Measurements from ENCODE around the gene PARP12.
A peak's percentile ranks its signal among the peaks of the same experiment; 100 is the strongest.

PARP12 gene

DNA sequence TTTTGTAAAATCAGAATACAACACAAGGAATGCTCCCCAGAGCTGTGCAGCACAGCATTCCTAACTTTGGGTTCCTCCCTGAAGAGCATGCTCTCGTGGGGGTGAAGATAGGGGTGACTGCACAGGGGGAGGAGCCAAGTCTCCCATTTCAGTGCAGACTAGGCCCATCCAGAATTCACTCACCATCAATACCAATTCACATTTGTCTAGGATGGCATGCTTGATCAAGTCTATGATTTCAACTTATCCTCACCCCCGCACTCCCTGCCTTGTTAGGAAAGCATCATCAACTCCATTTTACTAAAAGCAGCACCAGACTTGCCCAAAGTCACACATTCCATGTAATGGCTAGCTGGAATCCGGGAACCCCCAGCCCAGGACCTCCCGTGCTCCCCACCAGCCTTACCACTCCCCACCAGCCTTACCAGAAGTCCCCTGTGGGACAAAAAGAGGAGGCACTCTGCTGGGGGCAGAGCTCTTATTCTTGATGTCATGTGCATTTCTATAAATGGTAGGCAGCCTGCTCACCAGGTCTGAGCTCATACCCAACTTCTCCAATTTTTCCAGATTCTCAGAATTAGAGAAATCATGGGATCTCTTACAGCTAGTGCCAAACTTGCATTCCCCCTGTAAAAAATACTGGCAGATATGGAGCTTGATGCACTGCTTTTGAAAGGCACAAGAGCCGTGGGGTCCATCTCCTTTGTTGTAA is 6.2 kb downstream of the PARP12 start:
- no peak overlapping the region for H3K4me3 ChIP-seq
- H4K20me1 ChIP-seq: peaks cover 6 to 84% (median 34%) of the 10 kb centered on the region in 11 experiments; a peak in 17 of 22 replicates
- peaks cover 35 to 67% (median 57%) of the 10 kb centered on the region in 11 experiments for H3K36me3 ChIP-seq
- peaks cover 21 to 85% (median 36%) of the 10 kb centered on the region in 10 experiments for H3K4me1 ChIP-seq
- H3K9ac ChIP-seq: peak overlapping the region in 2 of 11 experiments; percentile 27 to 30; a peak in 1 of 22 replicates
- peak overlapping the region in 3 of 11 experiments; percentile 44 to 63 (median 55); a peak in 4 of 22 replicates for H3K27ac ChIP-seq
- H3K9me3 ChIP-seq (replicated peaks in 1 of 11): no peaks in the 10 kb centered on the region
- no peaks in the 10 kb centered on the region for H3K27me3 ChIP-seq
- peak overlapping the region in 3 of 11 experiments; percentile 28 to 94 (median 93); a peak in 6 of 22 replicates for H3K4me2 ChIP-seq
- TF ChIP-seq Cebpa-rat (IDR thresholded peaks at IDR 0.05): no peak

DNA sequence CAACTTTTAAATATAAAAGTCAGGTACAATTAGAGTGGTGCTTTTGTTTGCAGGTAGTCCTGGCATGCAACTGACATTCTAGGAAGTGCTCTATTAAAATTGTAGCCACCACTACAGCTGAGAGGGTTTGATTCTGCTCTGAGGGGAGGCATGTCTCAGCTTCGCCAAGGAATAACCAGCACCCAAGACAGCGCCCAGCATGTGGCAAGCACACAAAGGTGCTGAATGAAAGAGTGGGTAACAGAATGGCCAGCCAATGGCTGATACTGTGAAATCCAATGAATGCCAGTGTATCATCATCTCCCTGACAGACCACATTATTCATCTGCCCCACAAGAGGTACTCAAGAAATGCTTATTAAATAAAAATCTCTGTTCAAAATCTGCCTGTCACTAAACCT is 6.9 kb downstream of the PARP12 start:
- H3K4me1 ChIP-seq: peaks cover 13 to 82% (median 29%) of the 10 kb centered on the region in 10 experiments
- H4K20me1 ChIP-seq: peaks cover 4 to 80% (median 36%) of the 10 kb centered on the region in 11 experiments; a peak in 17 of 22 replicates
- no peak overlapping the region for H3K9ac ChIP-seq
- H3K9me3 ChIP-seq (replicated peaks in 1 of 11): no peaks in the 10 kb centered on the region
- peak overlapping the region in 2 of 11 experiments; percentile 93 to 94; a peak in 3 of 22 replicates for H3K4me2 ChIP-seq
- H3K4me3 ChIP-seq: no peak overlapping the region
- no peak for TF ChIP-seq Cebpa-rat (IDR thresholded peaks at IDR 0.05)
- no peak overlapping the region for H3K27ac ChIP-seq
- H3K27me3 ChIP-seq: no peaks in the 10 kb centered on the region
- H3K36me3 ChIP-seq: peaks cover 38 to 74% (median 57%) of the 10 kb centered on the region in 11 experiments

DNA sequence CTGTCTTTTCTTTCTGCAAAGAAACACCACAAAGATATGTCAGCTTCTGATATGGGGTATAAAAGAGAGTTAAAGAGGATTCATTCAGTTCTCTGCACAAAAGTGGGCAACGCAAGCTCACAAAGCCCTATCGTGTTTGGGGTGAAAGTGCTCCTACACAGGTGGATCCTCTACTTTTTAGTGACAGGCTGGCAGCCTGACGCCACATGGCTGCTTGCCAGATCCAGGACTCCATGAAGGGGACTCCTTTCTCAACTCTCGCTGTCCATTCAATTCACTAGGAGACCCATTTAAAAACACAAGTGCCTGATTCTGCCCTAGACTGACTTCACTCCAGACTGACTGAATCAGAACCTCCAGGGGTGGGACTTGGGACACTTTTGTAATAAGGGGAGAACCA is 8.0 kb downstream of the PARP12 start:
- peak overlapping the region in 3 of 11 experiments; percentile 27 to 64 (median 35); a peak in 3 of 22 replicates for H3K4me2 ChIP-seq
- no peaks in the 10 kb centered on the region for H3K27me3 ChIP-seq
- H3K4me1 ChIP-seq: peaks cover 5 to 73% (median 21%) of the 10 kb centered on the region in 10 experiments
- peaks cover 45 to 85% (median 64%) of the 10 kb centered on the region in 11 experiments for H3K36me3 ChIP-seq
- H3K4me3 ChIP-seq: no peak overlapping the region
- H3K9me3 ChIP-seq (replicated peaks in 1 of 11): no peaks in the 10 kb centered on the region
- no peak overlapping the region for H3K27ac ChIP-seq
- TF ChIP-seq Cebpa-rat (IDR thresholded peaks at IDR 0.05): no peak
- H4K20me1 ChIP-seq: peaks cover 1 to 73% (median 37%) of the 10 kb centered on the region in 11 experiments; a peak in 16 of 22 replicates
- no peak overlapping the region for H3K9ac ChIP-seq

DNA sequence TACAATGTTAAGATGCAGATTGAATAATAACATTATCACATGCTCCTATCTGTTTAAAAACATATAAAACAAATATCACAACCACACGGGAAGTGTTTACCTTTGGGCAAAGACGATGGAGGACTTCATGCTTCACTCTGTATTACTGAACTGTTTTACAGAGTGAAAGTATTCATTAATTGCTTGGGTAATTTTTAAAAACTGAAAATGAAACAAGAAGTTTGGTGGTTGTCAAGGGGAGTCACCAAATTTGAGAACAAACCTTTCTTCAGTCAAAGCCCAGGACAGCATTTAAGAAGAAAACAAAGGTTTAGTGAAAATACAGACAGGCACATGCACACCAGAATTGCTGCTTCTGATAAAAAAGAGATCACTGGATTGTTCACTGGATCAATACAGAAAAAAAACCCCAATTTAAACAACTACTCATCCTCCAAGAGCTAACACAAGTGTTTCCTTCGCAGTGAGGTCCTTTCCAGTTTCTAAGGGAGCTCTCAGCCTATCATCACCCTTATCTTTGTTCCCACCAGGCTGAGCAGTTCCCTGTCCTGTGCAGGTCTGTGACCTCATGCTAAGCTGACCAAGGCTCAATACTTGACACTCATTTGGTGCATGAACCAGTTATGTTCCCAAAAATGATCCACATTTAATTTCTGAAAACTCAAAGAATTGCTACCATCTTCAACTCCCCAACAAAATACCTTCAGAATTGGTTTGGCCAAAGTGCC is 8.8 kb downstream of the PARP12 start:
- no peak for TF ChIP-seq Cebpa-rat (IDR thresholded peaks at IDR 0.05)
- H3K4me2 ChIP-seq: peak overlapping the region in 6 of 11 experiments; percentile 11 to 64 (median 30); a peak in 9 of 22 replicates
- no peak overlapping the region for H3K27ac ChIP-seq
- H3K27me3 ChIP-seq: no peaks in the 10 kb centered on the region
- H3K9ac ChIP-seq: no peak overlapping the region; a peak in 1 of 22 replicates
- H4K20me1 ChIP-seq: peaks cover 5 to 73% (median 30%) of the 10 kb centered on the region in 11 experiments; a peak in 14 of 22 replicates
- no peaks in the 10 kb centered on the region for H3K9me3 ChIP-seq (replicated peaks in 1 of 11)
- peaks cover 11 to 71% (median 23%) of the 10 kb centered on the region in 10 experiments for H3K4me1 ChIP-seq
- H3K36me3 ChIP-seq: peaks cover 47 to 90% (median 71%) of the 10 kb centered on the region in 11 experiments
- no peak overlapping the region for H3K4me3 ChIP-seq

DNA sequence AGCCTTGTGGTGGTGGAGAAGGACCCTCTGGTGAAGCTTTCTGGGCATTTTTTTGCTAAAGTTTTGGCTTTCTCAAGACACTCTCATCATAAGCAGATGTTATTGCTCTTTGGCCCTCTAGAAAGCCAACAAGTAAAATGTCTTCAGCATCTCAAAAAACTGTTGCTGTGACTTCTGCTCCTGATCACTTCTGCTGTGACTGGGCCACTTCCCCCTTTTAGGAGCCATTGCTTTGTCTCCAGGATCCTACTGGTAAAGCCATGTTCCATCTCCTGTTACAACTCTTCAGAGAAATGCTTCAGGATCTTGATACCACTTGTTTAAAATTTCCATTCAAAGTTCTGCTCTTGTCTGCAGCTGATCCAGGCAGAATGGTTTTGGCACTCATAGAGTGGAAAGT is 10.9 kb downstream of the PARP12 start:
- Histone ChIP-seq H3K4me3 (no peak overlapping the region), H3K27me3 (no peaks in the 10 kb centered on the region), H4K20me1 (peaks cover 0 to 69% (median 17%) of the 10 kb centered on the region in 11 experiments; a peak in 14 of 22 replicates), H3K27ac (no peak overlapping the region), H3K9me3 (replicated peaks in 1 of 11) (no peaks in the 10 kb centered on the region), H3K9ac (no peak overlapping the region), H3K4me1 (peaks cover 11 to 50% (median 20%) of the 10 kb centered on the region in 10 experiments), H3K36me3 (peaks cover 51 to 93% (median 71%) of the 10 kb centered on the region in 11 experiments), H3K4me2 (peak overlapping the region in 2 of 11 experiments; percentile 13 to 29; a peak in 2 of 22 replicates)
- TF ChIP-seq Cebpa-rat (IDR thresholded peaks at IDR 0.05): no peak

GRCh38 chr7:140050100-140050499 is 12.7 kb downstream of the PARP12 start:
- Histone ChIP-seq H3K27ac (no peak overlapping the region), H3K4me2 (0 out of 22 replicates have a peak overlapping the region, but pooled peaks of 2 of the 11 experiments have one; percentile 45 to 64), H3K9me3 (replicated peaks in 1 of 11) (no peaks in the 10 kb centered on the region), H3K36me3 (peaks cover 51 to 93% (median 75%) of the 10 kb centered on the region in 11 experiments), H3K27me3 (no peaks in the 10 kb centered on the region), H3K4me1 (peaks cover 11 to 33% (median 18%) of the 10 kb centered on the region in 10 experiments), H3K4me3 (no peak overlapping the region), H3K9ac (no peak overlapping the region), H4K20me1 (peaks cover 0 to 62% (median 17%) of the 10 kb centered on the region in 11 experiments; a peak in 13 of 22 replicates)
- no peak for TF ChIP-seq Cebpa-rat (IDR thresholded peaks at IDR 0.05)

DNA sequence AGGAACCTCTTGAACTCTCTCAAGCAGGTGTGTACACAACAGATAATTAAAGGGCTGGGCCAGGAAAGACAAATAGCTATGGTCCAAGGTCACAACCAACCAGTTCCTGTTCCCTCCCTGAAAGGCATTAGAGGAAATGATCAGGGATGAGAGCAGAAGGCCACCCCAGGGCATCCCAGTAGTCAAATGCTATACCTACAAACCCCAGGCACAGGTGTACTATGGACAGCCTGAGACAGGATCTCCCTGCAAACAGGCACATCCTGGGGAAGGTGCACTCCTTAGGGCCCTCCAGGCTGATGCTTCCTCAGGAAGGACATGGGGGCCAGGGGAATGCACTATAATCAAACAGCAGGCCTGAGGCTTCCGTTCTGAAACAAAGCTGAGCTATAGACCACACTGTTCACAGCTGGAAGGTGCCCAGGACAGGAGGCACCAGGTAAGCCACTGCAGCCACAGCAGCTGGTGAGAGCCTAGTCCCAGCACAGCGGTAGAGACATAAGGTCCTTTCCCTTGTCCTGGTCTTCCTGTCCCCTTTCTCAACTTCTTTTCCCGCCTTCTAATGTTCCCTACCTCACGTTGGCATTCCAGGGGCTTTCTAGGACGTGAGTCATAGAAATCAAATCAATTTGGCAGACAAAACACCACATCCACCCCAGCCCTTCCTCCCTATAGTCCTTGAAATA is 13.3 kb downstream of the PARP12 start:
- Histone ChIP-seq H3K4me2 (peak overlapping the region in 8 of 11 experiments; percentile 6 to 64 (median 35); a peak in 11 of 22 replicates), H3K4me1 (peaks cover 11 to 28% (median 17%) of the 10 kb centered on the region in 10 experiments), H3K4me3 (no peak overlapping the region), H3K27ac (no peak overlapping the region), H3K36me3 (peaks cover 51 to 93% (median 75%) of the 10 kb centered on the region in 11 experiments), H4K20me1 (peaks cover 0 to 65% (median 17%) of the 10 kb centered on the region in 11 experiments; a peak in 13 of 22 replicates), H3K27me3 (no peaks in the 10 kb centered on the region), H3K9ac (no peak overlapping the region), H3K9me3 (replicated peaks in 1 of 11) (no peaks in the 10 kb centered on the region)
- TF ChIP-seq Cebpa-rat (IDR thresholded peaks at IDR 0.05): no peak

- H3K4me2 ChIP-seq: peak overlapping the region in 5 of 11 experiments; percentile 16 to 64 (median 40); a peak in 3 of 22 replicates
- peaks cover 10 to 23% (median 12%) of the 10 kb centered on the region in 10 experiments; a peak in 19 of 20 replicates for H3K4me1 ChIP-seq
- H3K9me3 ChIP-seq (replicated peaks in 1 of 11): no peaks in the 10 kb centered on the region
- H4K20me1 ChIP-seq: peaks cover 0 to 66% (median 17%) of the 10 kb centered on the region in 11 experiments; a peak in 13 of 22 replicates
- H3K27ac ChIP-seq: no peak overlapping the region
- TF ChIP-seq Cebpa-rat (IDR thresholded peaks at IDR 0.05): no peak
- no peak overlapping the region for H3K9ac ChIP-seq
- peaks cover 51 to 93% (median 75%) of the 10 kb centered on the region in 11 experiments for H3K36me3 ChIP-seq
- no peaks in the 10 kb centered on the region for H3K27me3 ChIP-seq
- H3K4me3 ChIP-seq: no peak overlapping the region
Observed at GRCh38 chr7:140048989-140049338, 13.8 kb downstream of the PARP12 start.

Measured in BLaER1 treated with 17β-estradiol and CSF1 and Interleukin-3, amounts not matched to agents 10 nM and 100 nM (cell line).